A673 (cell line): ENCODE data around the gene EEPD1.

ENCODE experiments used
- CTCF ChIP-seq: fragments of 300-800, 200-600 bp; sonication (generic); conservative IDR thresholded peaks from 2 replicates; pipeline ENCODE4 v1.5.1; 2017; ENCODE audit warnings: low read depth, mild to moderate bottlenecking, antibody characterized with exemption, low read length, moderate library complexity, mixed read lengths
- EZH2 ChIP-seq: fragments of 200-600 bp; sonication (generic); IDR thresholded peaks from 2 replicates; pipeline ENCODE4 v1.6.1; 2017; ENCODE audit warnings: borderline replicate concordance, low read depth, mild to moderate bottlenecking, mixed read lengths, antibody characterized with exemption, low read length; ENCODE audit not compliant: poor library complexity, severe bottlenecking

- no peak for TF ChIP-seq CTCF
- TF ChIP-seq EZH2: no peak
Measured at GRCh38 chr7:36336390-36336789, 183.3 kb downstream of the EEPD1 start.
